B cell (primary cell): ENCODE results near the gene DDX24. TPM values are rescaled to one million over a fixed set of nuclear protein-coding genes. Genes with fewer than 3 reads are reported as not detected.

Experiments
- ATAC-seq: fragments of 200-7000 bp; cut with Tn5 transposase; one replicate; pipeline ENCODE4 v1.10.0; 2021; ENCODE audit warnings: low read depth, mild to moderate bottlenecking, moderate number of reproducible peaks, moderate library complexity
- CTCF ChIA-PET: fragments of 350-600 bp; sonication (Branson Sonifier 250); formaldehyde crosslinking; loops from one replicate; lab custom pipeline; 2021; ENCODE audit warnings: antibody characterized with exemption, inconsistent platforms; lab: Charles Lee
- POLR2A ChIA-PET: fragments of 350-600 bp; sonication (Branson Sonifier 250); formaldehyde crosslinking; loops from one replicate; lab custom pipeline; 2021; ENCODE audit warnings: antibody characterized with exemption; lab: Charles Lee
- DNase-seq: peaks from one replicate; pipeline ENCODE4 v3.0.0; 2013
- H2AFZ ChIP-seq: 2 replicates; pipeline ENCODE4 v1.6.1; 2012; ENCODE audit warnings: mild to moderate bottlenecking, low read depth, low read length; ENCODE audit not compliant: insufficient read depth, poor library complexity, severe bottlenecking
- H3K27ac ChIP-seq, 2 donors: 1 replicate in 1 of 2; 2 replicates in 1 of 2; pipeline ENCODE4 v1.5.1; 2012 to 2013; ENCODE audit warnings: low read length in 2 of 2, mild to moderate bottlenecking in 2 of 2, moderate library complexity in 1 of 2
- H3K27me3 ChIP-seq, 4 experiments: fragments of 200-600 bp in 1 of 4; sonication (generic) in 1 of 4; replicated peaks in 1 of 4; 1 replicate in 2 of 4; 2 replicates in 2 of 4; pipeline versions ENCODE4 v1.6.1 to v1.7.0; 2013 to 2016; ENCODE audit warnings: low read length in 3 of 4, mild to moderate bottlenecking in 2 of 4, mixed read lengths in 1 of 4, moderate library complexity in 1 of 4; ENCODE audit not compliant: insufficient read depth in 4 of 4, control insufficient read depth in 3 of 4; ENCODE audit errors: control extremely low read depth in 1 of 4
- H3K36me3 ChIP-seq, 2 experiments: replicated peaks in 1 of 2; 1 replicate in 1 of 2; 2 replicates in 1 of 2; pipeline versions ENCODE4 v1.6.1 to v1.7.1; 2013; ENCODE audit warnings: low read length in 1 of 2; ENCODE audit not compliant: insufficient read depth in 2 of 2, control insufficient read depth in 1 of 2; ENCODE audit errors: control extremely low read depth in 1 of 2, extremely low read depth in 1 of 2
- H3K4me1 ChIP-seq, 2 donors: fragments of 200-600 bp in 1 of 2; sonication (generic) in 1 of 2; 1 replicate in 1 of 2; 2 replicates in 1 of 2; pipeline versions ENCODE4 v1.5.1 to v1.6.1; 2013 to 2017; ENCODE audit warnings: low read length in 2 of 2; ENCODE audit not compliant: control insufficient read depth in 2 of 2, insufficient read depth in 2 of 2
- H3K4me2 ChIP-seq: replicated peaks from 2 replicates; pipeline ENCODE3; 2012; ENCODE audit warnings: mild to moderate bottlenecking, low read depth, low read length; ENCODE audit not compliant: poor library complexity, severe bottlenecking
- H3K4me3 ChIP-seq, 5 experiments: fragments of 200-600 bp in 1 of 5; sonication (generic) in 1 of 5; 1 replicate in 3 of 5; 2 replicates in 2 of 5; pipeline versions ENCODE4 v1.5.1 to v1.7.0; 2011 to 2016; ENCODE audit warnings: low read length in 4 of 5, mild to moderate bottlenecking in 4 of 5, low read depth in 2 of 5, control low read depth in 1 of 5, moderate library complexity in 1 of 5; ENCODE audit not compliant: insufficient read depth in 1 of 5; ENCODE audit errors: control extremely low read depth in 1 of 5, extremely low read depth in 1 of 5
- H3K79me2 ChIP-seq: fragments of 200-600 bp; sonication (generic); one replicate; pipeline ENCODE4 v1.6.0; 2016; ENCODE audit warnings: low read length; ENCODE audit not compliant: control insufficient read depth, insufficient read depth
- H3K9ac ChIP-seq: fragments of 200-600 bp; sonication (generic); 2 replicates; pipeline ENCODE4 v1.6.1; 2017; ENCODE audit warnings: mild to moderate bottlenecking, low read length, moderate library complexity
- H3K9me3 ChIP-seq, 3 donors: one replicate each; pipeline versions ENCODE4 v1.6.1 to v1.7.1; 2013; ENCODE audit warnings: low read length in 2 of 3; ENCODE audit not compliant: control insufficient read depth in 2 of 3, insufficient read depth in 1 of 3; ENCODE audit errors: control extremely low read depth in 1 of 3
- H4K20me1 ChIP-seq: 2 replicates; pipeline ENCODE4 v1.6.0; 2012; ENCODE audit warnings: mild to moderate bottlenecking, low read length; ENCODE audit not compliant: insufficient read depth, control insufficient read depth, poor library complexity, severe bottlenecking
- H3K27ac Mint-ChIP-seq: one replicate; pipeline ENCODE4 v1.8.0; 2021; ENCODE audit warnings: mixed read lengths
- H3K27me3 Mint-ChIP-seq: one replicate; pipeline ENCODE4 v1.8.0; 2021; ENCODE audit warnings: mixed read lengths
- H3K4me1 Mint-ChIP-seq: one replicate; pipeline ENCODE4 v1.8.0; 2021; ENCODE audit warnings: mixed read lengths
- H3K4me3 Mint-ChIP-seq: one replicate; pipeline ENCODE4 v1.8.0; 2021; ENCODE audit warnings: mixed read lengths
- H3K9me3 Mint-ChIP-seq: one replicate; pipeline ENCODE4 v1.8.0; 2022; ENCODE audit warnings: mixed read lengths; ENCODE audit not compliant: insufficient read depth
- CTCF ChIP-seq: fragments of 200-600 bp; IDR thresholded peaks from one replicate; pipeline ENCODE4 v1.8.0; 2022; ENCODE audit warnings: antibody characterized with exemption, mild to moderate bottlenecking
- EZH2 ChIP-seq: IDR thresholded peaks from 2 replicates; pipeline ENCODE4 v1.6.1; 2012; ENCODE audit warnings: borderline replicate concordance, low read depth, mild to moderate bottlenecking, moderate library complexity, low read length; ENCODE audit not compliant: insufficient read depth, poor library complexity, severe bottlenecking
- WGBS: methylation state at CpG from one replicate; pipeline ENCODE4 v1.1.5; 2013; ENCODE audit warnings: missing lambda C conversion rate; ENCODE audit not compliant: insufficient coverage; 5-methylcytosine and 5-hydroxymethylcytosine counted together
- intact Hi-C: fragments of 100-400 bp; cut with micrococcal nuclease; formaldehyde crosslinking; loops from one replicate; pipeline ENCODE4 v1.10.0; 2022
- polyA plus RNA-seq: library from polyadenylated mRNA; depleted of rRNA; stranded (reverse); fragments of >200 nt; gene quantifications from 2 replicates; pipeline ENCODE4 v1.2.3, GENCODE V29; 2012
- total RNA-seq, 2 donors: library from RNA; stranded (reverse); fragments of 120-200 nt in 1 of 2; gene quantifications; 1 replicate in 1 of 2; 2 replicates in 1 of 2; pipeline versions ENCODE4 v1.2.3 to v1.2.4, GENCODE V29; 2013 to 2022

The DDX24 gene
- total and polyA plus RNA-seq, 2 donors (not counting 1 experiment from before 2014, with no cell fraction given) = 145 to 211 TPM

- no peaks in the 10 kb centered on the region for H3K9me3 ChIP-seq
These were observed 41.9 kb downstream of the DDX24 start for GRCh38 chr14:94038921-94039629.

More at GRCh38 chr14:94038921-94039629, 41.9 kb downstream of the DDX24 start:
- 95% methylated on average over 7 of the region's 11 CpGs for WGBS
- Histone ChIP-seq H3K4me1 (no peaks in the 10 kb centered on the region), H3K79me2 (no peaks in the 10 kb centered on the region), H3K4me3 (no peak overlapping the region), H3K9ac (no peak overlapping the region), H4K20me1 (no peaks in the 10 kb centered on the region), H3K4me2 (no peak overlapping the region), H3K27ac (no peak overlapping the region), H3K36me3 (no peaks in the 10 kb centered on the region), H3K27me3 (no peaks in the 10 kb centered on the region), H2AFZ (no peak overlapping the region)
- intact Hi-C loops = no loop called here
- POLR2A ChIA-PET = interaction anchor here (0.6 kb wide), 1 partner anchor 91 kb away, joined by 6 read pairs; the partner anchor contains the start of gene IFI27L2
- H3K4me1 Mint-ChIP-seq = peaks cover 2% of the 10 kb centered on the region
- TF ChIP-seq EZH2 (no peak), CTCF (no peak)
- CTCF ChIA-PET = interaction anchor here (5.1 to 9.5 kb wide), 3 partner anchors 13 to 142 kb away, joined by 37 to 195 read pairs (median 154); no protein-coding TSS in a partner anchor
- DNase-seq (no peak), ATAC-seq (no peak)
- H3K9me3 Mint-ChIP-seq = no peaks in the 10 kb centered on the region
- H3K4me3 Mint-ChIP-seq = no peak overlapping the region
- H3K27me3 Mint-ChIP-seq = no peaks in the 10 kb centered on the region
- H3K27ac Mint-ChIP-seq = no peak overlapping the region
